IPS-NIHi11 (cell line): ENCODE data around the gene MIA.
"Not testable (repeated sequence)": the region's sequence is repeated elsewhere in the genome, so short reads cannot be mapped to it uniquely, and the experiment has no call there.

Source experiments
- DNase-seq: peaks from one replicate; pipeline ENCODE4 v3.0.0; 2012; ENCODE audit warnings: mixed read lengths, low spot score

The MIA gene

DNA sequence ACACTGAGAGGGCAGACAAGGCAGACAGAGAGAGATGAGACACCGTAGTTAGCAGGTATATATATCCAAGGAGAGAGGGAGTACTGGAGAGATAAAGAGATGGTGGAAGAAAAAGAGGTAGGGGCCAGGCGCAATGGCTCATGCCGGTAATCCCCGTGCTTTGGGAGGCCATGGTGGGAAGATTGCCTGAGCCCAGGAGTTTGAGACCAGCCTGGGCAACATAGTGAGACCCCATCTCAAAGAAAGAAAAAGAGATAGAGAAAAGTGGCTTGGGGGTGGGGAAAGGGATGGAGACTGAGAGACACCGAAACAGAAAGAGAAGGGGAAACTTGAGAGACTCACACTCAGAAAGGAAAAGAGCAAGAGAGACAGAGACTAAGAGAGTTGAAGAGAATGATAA is 5.3 kb downstream of the MIA start:
- DNase-seq = no peak

DNA sequence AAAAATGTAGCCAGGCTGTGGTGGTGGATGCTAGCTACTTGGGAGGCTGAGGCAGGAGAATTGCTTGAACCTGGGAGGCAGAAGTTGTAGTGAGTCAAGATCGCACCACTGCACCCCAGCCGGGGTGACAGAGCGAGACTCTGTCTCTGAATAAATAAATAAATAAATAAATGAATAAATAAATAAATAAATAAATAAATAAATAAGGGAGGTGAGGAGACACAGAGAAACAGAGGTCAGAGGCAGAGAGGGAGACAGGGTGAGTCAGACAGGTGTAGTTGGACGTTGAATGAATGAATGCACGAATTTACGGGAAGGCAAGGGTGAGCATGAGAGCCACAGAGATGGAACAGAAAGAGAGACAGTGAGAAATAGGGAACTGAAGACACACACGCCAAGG is 5.8 kb downstream of the MIA start:
- DNase-seq = no peak

DNA sequence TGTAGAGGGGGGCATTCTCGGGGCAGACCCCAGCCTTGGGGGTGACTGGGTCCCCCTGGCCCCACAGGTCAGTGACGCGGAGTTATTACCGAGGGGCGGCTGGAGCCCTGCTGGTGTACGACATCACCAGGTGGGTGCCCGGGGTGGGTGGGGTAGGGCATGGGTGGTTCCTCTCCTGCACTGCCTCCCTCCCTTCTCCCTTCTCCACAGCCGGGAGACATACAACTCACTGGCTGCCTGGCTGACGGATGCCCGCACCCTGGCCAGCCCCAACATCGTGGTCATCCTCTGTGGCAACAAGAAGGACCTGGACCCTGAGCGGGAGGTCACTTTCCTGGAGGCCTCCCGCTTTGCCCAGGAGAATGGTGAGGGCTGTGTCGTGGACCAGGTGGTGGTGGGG is 8.4 kb downstream of the MIA start:
- no peak for DNase-seq

DNA sequence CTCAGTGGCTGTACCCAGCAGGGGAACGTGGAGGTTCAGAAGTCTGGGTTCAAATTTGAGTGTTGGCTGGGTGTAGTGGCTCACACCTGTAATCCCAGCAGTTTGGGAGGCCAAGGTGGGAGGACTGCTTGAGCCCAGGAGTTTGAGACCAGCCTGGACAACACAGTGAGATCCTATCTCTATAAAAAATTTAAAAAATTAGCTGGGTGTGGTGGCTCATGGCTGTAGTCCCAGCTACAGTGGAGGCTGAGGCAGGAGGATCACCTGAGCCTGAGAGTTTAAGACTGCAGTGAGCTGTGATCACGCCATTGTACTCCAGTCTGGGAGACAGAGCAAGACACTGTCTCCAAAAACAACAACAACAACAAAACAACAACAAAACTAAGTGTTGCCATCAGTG is 8.8 kb downstream of the MIA start:
- DNase-seq = not testable (repeated sequence)

DNA sequence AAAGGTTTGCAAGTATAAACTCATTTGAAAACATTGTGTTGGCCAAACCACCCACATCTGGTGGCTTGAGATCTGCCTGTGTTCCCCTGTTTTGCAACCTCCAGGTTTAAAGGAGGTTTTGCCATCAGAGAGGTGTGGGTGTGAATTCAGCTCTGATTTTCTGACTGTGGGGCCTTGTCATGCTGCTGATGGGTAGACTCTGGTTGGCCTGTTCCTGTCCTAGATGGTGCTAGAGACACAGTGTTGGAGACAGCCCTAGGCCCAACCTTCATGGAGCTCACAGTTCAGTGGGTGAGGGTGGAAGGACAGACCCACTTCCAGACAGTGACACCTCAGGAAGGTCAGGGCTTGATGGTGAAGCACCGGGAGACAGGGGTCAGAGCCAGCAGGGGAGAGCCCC is 10.2 kb downstream of the MIA start:
- no peak for DNase-seq

DNA sequence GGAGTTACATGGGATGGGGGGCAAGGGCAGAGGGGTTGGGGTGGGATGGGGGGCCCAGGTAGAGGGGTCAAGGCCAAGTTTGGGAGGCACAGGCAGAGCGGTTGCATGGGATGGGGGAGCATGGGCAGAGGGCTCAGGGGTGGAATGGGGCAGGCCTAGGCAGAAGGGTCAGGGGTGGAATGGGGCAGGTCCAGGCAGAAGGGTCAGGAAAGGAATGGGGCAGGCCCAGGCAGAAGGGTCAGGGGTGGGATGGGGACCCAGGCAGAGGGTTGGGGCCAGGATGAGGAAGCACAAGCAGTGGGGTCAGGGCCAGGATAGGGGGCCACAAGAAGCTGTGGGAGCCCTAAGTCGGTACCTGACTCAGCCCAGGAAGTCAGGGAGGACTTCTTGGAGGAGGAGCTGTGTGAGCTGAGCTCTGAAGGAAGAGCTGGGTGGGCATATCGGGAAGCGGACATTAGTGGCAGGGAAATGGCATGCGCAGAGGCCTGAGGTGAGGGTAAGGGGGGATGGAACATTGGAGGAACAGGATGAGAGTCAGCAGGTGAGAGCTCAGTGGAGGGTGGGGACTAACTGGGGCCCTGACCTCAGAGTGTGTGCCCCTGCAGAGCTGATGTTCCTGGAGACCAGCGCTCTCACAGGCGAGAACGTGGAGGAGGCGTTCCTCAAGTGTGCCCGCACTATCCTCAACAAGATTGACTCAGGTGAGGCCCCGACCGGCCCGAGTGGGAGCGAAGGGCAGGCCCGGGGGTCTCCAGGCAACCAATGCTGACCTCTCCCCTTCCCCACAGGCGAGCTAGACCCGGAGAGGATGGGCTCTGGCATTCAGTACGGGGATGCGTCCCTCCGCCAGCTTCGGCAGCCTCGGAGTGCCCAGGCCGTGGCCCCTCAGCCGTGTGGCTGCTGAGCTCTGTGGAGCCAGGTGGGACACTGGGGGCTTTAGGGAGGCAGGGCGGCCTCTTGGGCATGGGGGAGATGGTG is 11.0 kb downstream of the MIA start:
- no peak for DNase-seq

DNA sequence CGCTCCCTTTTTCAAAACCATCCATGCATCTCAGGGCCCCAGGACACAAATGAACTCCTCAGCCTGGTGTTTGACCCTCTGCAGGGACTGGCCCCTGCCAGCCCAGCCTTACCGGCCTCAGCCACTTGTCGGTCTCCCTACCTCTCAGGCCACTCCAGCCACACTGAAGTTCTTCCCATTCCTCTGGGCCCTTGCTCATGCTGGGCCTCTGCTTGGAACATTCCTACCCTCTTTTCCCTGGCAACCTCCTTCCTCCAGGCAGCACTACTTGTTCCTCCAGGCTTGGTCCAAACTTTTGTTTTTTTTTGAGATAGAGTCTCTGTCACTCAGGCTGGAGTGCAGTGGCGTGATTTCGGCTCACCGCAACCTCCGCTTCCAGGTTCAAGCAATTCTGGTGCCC is 16.0 kb downstream of the MIA start:
- no peak for DNase-seq

DNA sequence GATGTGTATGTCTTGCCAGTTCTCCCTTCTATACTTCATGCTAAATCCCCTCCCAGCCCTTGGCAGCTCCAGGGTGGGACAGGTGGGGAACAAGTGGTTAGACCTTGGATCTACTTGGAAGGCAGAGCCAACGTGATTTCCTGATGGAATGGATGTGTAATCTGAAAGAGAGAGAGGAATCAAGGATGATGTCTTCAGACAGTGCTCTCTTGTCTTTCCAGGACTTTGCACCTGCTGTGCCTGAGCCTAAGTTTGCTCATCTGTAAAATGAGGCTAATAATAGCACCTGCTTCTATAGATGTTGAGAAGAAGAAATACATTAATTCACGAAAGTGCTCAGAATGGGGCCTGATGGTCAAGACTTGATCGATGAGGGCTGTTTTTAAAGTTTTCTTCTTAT is 16.7 kb downstream of the MIA start:
- no peak for DNase-seq

DNA sequence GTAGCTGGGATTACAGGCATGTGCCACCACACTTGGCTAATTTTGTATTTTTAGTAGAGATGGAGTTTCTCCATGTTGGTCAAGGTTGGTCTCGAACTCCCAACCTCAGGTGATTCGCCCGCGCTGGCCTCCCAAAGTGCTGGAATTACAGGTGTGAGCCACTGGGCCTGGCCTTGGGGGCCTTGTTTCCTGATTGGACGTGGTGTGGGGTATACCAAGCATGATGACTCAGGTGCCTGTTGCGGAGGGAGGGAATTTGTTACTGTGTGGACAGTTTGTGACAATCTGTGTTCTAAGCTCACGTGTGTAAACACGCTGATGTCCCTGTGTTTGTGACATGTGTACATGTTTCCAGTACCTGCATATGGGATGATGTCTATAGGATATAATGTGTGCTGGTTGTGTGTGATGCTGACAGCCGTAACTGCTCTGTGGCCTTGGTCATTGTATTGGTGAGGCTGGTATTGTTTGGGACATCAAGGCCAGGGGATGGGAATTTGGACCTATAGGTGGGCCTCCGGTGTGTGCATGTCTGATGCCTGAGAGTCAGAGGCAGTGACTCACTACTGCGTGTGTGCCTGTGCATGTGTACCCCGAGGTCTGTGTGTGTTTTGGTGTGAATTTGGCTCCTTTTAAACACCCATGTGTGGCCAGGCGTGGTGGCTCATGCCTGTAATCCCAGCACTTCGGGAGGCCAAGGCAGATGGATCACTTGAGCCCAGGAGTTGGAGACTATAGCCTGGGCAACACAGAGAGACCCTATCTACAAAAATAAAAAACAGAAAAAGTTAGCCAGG is 22.0 kb downstream of the MIA start:
- no peak for DNase-seq

DNA sequence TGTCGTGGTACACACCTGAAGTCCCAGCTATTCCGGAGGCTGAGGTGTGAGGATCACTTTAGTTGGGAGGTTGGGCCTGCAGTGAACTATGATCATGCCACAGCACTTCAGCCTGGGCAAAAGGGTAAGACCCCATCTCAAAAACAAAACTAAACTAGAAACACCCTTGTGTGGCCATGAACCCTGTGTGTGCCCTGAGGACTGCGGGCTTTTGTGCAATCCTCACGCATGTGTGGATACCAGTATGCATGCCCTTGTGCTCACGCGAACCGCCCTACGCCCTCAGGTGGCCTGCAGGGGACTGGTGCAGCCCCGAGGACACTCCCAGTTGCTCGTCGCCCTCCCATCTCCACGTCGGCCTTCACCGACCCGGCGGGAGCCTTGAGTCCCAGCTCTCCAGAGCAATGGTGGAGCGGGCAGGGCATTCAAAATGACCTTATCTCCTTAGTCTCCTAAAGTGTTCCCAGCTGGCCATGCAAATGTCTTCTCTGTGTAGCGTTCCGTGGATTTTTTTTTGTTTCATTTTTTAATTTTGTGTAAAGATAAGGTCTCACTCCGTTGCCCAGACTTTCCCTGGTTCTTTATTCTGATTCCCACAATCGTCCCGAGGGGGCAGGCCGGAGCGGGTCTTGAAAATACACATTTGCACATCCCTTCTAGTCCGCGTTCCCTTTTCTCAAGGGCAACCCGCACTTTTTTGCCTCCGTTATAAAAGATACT is 22.8 kb downstream of the MIA start:
- DNase-seq = peak; percentile 90

DNA sequence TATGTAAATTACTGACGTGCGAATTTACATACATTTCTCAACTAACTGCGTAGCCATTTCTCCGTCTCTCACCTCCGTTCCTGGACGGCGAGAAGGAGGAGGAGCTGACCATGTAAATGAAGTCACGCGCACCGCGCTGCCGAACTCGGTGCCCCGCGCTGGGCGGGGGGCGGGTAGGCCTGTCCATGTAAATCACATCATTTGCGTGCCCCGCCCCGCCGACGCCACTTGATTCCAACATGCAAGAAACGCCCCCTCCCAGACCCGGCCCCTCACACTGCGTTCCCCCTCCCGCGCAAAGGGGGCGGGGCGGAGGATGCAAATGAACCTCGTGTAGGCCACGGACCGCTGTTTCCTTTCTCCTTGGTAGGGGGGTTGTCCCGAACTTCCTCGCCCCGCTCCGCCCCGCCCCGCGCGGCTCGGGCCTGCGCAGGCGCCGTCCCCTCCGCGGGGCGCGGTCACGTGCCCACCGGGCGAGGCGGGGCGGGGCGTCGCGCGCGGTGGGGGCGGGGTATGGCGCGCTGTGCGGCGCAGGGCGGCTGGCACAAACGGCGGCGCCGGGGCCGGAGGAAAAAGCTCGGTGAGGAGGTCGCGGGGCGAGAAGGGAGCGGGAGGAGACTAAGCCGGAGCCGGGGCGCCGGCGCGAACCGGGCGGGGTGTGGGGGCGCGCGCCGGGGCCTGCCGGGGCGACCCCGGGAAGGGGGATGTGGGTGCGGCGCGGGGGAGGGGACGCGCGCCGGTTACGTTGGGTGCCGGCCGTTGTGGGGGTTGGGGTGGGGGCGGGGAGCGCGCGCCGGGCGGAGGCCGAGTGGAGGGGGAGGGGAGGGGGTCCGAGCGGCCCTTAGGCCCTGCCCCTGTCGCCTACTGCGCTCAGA is 23.6 kb downstream of the MIA start, which contains the start of gene EGLN2:
Gene EGLN2, plus strand, starts transcription at position 509 of the 875 bp plus-strand sequence. CDS start 1,382 bp downstream, outside the sequence.
- peak; percentile 90 for DNase-seq

DNA sequence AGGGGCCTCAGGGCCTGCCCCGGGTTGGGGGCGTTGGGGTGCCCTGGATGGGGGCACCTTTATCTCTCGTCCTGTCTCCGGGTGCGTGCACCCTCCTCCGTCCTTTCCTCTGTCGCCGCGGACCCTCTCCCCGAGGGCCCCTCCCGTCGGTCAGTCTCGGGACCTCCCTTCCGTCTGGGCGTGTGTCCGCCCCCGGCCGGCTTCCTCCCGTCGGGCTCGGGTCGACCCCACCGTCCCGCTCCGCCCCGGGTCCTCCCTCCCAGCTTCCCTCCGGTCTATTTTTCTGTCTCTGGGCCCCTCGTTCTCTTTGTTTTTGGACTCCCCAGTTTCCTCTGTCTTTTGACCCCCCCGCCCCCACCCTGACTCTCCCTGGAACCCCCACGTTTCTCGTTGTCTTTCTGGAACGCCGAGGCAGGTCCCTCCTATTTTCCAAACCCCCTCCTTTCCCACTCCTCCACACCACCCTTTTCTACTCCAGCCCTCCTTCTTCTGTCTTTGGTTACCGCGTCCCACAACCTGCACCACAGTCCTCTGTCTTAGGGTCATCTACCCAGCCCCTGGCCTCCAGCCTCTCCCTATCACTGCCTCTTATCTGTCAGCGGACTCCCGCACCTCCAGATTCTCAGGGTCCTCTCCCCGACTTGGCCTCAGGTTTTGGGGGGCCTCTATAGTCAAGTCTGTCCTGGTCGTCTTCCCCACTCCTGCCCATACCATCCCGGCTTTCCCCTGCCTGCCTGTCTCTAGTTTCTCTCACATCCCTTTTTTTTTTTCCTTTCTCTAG is 24.4 kb downstream of the MIA start:
- peak; percentile 56 for DNase-seq

DNA sequence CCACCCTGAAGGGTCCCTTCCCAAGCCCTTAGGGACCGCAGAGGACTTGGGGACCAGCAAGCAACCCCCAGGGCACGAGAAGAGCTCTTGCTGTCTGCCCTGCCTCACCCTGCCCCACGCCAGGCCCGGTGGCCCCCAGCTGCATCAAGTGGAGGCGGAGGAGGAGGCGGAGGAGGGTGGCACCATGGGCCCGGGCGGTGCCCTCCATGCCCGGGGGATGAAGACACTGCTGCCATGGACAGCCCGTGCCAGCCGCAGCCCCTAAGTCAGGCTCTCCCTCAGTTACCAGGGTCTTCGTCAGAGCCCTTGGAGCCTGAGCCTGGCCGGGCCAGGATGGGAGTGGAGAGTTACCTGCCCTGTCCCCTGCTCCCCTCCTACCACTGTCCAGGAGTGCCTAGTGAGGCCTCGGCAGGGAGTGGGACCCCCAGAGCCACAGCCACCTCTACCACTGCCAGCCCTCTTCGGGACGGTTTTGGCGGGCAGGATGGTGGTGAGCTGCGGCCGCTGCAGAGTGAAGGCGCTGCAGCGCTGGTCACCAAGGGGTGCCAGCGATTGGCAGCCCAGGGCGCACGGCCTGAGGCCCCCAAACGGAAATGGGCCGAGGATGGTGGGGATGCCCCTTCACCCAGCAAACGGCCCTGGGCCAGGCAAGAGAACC is 25.1 kb downstream of the MIA start:
- DNase-seq = no peak

DNA sequence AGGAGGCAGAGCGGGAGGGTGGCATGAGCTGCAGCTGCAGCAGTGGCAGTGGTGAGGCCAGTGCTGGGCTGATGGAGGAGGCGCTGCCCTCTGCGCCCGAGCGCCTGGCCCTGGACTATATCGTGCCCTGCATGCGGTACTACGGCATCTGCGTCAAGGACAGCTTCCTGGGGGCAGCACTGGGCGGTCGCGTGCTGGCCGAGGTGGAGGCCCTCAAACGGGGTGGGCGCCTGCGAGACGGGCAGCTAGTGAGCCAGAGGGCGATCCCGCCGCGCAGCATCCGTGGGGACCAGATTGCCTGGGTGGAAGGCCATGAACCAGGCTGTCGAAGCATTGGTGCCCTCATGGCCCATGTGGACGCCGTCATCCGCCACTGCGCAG is 25.7 kb downstream of the MIA start:
- DNase-seq = no peak

DNA sequence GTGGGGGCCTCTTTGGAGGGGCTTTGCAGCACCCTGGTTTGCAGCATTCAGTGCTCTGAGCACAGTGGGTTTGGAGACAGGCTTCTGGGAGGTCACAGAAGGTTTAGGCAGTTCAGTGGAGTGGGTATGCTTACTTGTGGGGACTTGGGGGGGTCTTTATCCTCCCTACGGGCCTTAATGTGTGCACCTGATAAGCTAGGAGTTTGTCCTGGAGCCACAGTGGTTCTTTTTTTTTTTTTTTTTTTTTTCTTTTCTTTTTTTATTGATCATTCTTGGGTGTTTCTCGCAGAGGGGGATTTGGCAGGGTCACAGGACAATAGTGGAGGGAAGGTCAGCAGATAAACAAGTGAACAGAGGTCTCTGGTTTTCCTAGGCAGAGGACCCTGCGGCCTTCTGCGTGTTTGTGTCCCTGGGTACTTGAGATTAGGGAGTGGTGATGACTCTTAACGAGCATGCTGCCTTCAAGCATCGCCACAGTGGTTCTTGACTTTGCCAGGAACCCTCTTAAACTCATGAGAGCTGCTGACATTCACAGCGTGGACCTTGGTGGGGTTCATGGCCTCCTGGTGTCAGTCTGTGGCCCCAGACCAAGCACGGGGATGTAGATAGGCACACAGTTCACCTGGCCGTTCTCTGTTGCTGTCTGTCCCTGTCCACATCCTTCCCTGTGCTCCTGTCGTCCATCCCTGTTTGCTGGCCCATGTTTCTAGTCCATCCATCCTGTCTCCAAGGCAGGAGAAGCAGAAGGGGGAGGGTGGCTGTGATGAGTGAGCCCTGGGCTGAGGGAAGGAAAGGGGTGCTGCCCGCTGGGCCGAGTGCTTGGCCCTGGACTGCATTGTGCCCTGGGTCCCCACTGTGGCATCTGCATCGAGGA is 26.3 kb downstream of the MIA start:
- no peak for DNase-seq

DNA sequence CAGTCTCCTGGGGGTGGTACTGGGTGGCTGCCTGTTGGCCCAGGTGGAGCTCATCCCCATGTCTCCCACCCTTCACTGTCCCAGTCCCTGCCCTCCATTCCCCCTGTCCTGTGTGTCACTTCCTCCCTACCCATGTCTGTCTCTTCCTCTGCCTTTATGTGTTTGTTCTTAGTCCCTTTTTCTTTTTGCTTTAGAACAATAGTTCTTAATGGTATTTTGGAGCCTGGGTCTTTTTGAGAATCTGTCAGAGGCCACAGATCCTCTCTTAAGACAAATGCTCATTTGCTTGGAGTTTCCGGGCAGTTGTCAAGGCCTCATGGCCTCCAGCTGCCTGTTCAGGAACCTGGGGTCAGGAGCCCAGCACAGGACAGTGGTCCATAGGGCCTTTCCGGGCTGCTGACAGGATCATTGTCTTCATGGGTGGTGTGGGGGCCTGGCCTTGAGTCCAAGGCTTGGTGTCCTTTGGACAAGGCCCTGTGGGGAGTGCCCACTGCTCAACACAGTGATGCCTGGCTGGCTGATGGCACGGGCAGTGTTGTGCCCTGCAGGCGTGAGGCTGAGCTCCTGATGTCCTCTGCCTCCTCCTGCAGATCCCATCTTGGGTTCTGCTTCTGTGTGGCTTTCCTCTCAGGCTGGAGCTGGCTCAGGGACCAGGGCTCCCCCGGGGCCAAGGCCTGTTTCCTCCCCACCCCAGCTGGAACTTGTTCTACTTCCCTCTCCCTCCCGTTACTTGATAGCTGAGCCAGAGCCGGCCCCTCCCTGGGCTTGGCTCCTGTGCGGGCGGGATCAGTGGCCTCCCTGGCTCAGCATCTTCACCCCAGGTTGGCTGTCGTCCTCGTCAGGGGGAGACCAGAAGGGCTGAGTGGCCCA is 27.2 kb downstream of the MIA start:
- DNase-seq = no peak

DNA sequence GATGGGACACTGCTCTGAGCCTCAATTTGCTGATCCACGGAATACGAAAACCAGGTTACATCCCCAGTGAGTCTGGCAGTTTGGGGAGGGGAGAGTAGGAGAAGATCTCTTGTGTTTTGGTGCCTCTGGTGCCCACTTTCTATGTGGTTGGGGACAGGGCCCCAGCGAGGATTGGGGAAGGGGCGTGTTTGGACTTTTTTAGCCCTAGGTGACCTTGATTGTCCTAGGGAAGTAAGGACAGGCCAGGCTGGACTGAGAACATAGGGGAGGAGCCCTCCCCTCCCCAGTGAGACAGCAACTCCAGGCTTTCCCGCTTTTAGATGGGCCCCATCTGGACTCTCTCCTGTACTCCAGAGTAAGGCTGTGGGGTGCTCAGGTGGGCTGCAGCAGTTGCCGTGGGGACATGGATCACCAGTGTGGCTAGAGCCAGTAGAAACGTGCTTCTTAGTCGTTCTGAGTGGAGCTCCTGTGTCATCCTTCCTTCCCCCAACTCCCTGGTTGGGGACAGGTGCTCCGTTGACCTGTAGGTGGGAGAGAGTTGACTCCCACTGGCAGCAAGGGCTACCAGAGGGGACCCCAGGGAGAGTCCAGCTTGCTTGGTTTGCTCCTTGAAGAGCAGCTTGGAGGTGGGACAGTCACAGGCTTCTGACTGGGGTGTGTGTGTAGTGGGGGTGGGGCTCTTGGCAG is 28.0 kb downstream of the MIA start:
- no peak for DNase-seq
